GM12878 (cell line): ENCODE measurements around the gene CACTIN. TPM values are rescaled to one million over a fixed set of nuclear protein-coding genes. Genes with fewer than 3 reads are reported as not detected.

Source experiments
- ATAC-seq: fragments of 200-7000 bp; cut with Tn5 transposase; 3 replicates; pipeline ENCODE4 v1.9.1; 2020; ENCODE audit warnings: mild to moderate bottlenecking, moderate library complexity
- BruUV-seq: library from RNA; stranded (reverse); fragments of 400-500 nt; replicated peaks from 2 replicates; lab custom pipeline; 2021; lab: Mats Ljungman, UMichigan
- CTCF ChIA-PET: fragments of 300-600 bp; sonication (Branson Sonifier 250); formaldehyde crosslinking; extraction: SDS; loops from one replicate; lab custom pipeline; 2021; ENCODE audit warnings: inconsistent platforms; lab: Yijun Ruan, JAX
- POLR2A ChIA-PET: fragments of 350-600 bp; formaldehyde crosslinking; extraction: SDS; loops from one replicate; lab custom pipeline; 2021; ENCODE audit warnings: inconsistent platforms; lab: Charles Lee
- RAD21 ChIA-PET: fragments of 300-600 bp; sonication (Branson Sonifier 250); formaldehyde crosslinking; loops from one replicate; lab custom pipeline; 2023; ENCODE audit warnings: antibody characterized with exemption; ENCODE audit not compliant: unreplicated experiment; lab: Charles Lee
- SMC1A ChIA-PET: fragments of 300-600 bp; sonication (Branson Sonifier 250); formaldehyde crosslinking; loops from one replicate; lab custom pipeline; 2023; ENCODE audit not compliant: unreplicated experiment, uncharacterized antibody; lab: Charles Lee
- DNase-seq: peaks from one replicate; pipeline ENCODE4 v3.0.0-alpha.2; 2011; ENCODE audit warnings: low read depth, low spot score
- FAIRE-seq: peaks from 3 replicates; lab custom pipeline; 2011; peaks lifted over from hg19 to GRCh38; lab: Jason Lieb, UNC
- H2AFZ ChIP-seq: 2 replicates; pipeline ENCODE4 v1.6.0; 2011; ENCODE audit warnings: low read depth, low read length, control low read depth; ENCODE audit not compliant: control insufficient read depth
- H3K27ac ChIP-seq: 2 replicates; pipeline ENCODE4 v1.5.1; 2011; ENCODE audit warnings: control low read depth; ENCODE audit not compliant: control insufficient read depth, insufficient read depth
- H3K27me3 ChIP-seq, 2 experiments: replicated peaks in 1 of 2; 2 replicates each; pipeline versions ENCODE4 v1.6.0 to v1.6.1; 2011; ENCODE audit warnings: low read length in 1 of 2; ENCODE audit not compliant: control insufficient read depth in 2 of 2, insufficient read depth in 2 of 2
- H3K36me3 ChIP-seq, 2 experiments: 2 replicates each; pipeline ENCODE4 v1.5.1; 2011; ENCODE audit warnings: low read length in 1 of 2; ENCODE audit not compliant: control insufficient read depth in 2 of 2, insufficient read depth in 2 of 2
- H3K4me1 ChIP-seq: 2 replicates; pipeline ENCODE4 v1.6.1; 2011; ENCODE audit warnings: mild to moderate bottlenecking, low read length, moderate library complexity, mixed read lengths; ENCODE audit not compliant: control insufficient read depth, insufficient read depth
- H3K4me2 ChIP-seq: 2 replicates; pipeline ENCODE4 v1.6.0; 2011; ENCODE audit warnings: control low read depth; ENCODE audit not compliant: control insufficient read depth, insufficient read depth
- H3K4me3 ChIP-seq: fragments of 200-600 bp; sonication (generic); 2 replicates; pipeline ENCODE4 v1.5.1; 2016
- H3K79me2 ChIP-seq: 2 replicates; pipeline ENCODE4 v1.6.0; 2011; ENCODE audit warnings: low read length; ENCODE audit not compliant: control insufficient read depth, insufficient read depth
- H3K9ac ChIP-seq: 2 replicates; pipeline ENCODE4 v1.8.0; 2011; ENCODE audit warnings: low read length, control low read depth, mixed read lengths; ENCODE audit not compliant: control insufficient read depth, insufficient read depth
- H3K9me3 ChIP-seq: replicated peaks from 3 replicates; pipeline ENCODE4 v1.5.1; 2011; ENCODE audit warnings: mild to moderate bottlenecking, low read length; ENCODE audit not compliant: control insufficient read depth, insufficient read depth
- H4K20me1 ChIP-seq: 2 replicates; pipeline ENCODE4 v1.6.0; 2011; ENCODE audit not compliant: control insufficient read depth, insufficient read depth
- ATF2 ChIP-seq: IDR thresholded peaks from 2 replicates; pipeline ENCODE4 v1.6.1; 2012; ENCODE audit warnings: low read length, inconsistent platforms
- HDGF ChIP-seq: fragments of 450-650 bp; IDR thresholded peaks from 2 replicates; pipeline ENCODE4 v1.6.1; 2016; ENCODE audit warnings: antibody characterized with exemption
- NRF1 ChIP-seq: conservative IDR thresholded peaks from 2 replicates; pipeline ENCODE4 v1.6.1; 2011; ENCODE audit warnings: mild to moderate bottlenecking, low read depth, low read length, improper control_type of control experiment
- PML ChIP-seq: IDR thresholded peaks from 2 replicates; pipeline ENCODE4 v1.6.1; 2012; ENCODE audit warnings: low read length, inconsistent platforms
- WGBS: methylation state at CpG from one replicate; pipeline ENCODE4 v1.1.6; 2016; ENCODE audit warnings: low lambda C conversion rate; ENCODE audit not compliant: insufficient replicate concordance, insufficient coverage; ENCODE audit errors: missing lambda C conversion rate; 5-methylcytosine and 5-hydroxymethylcytosine counted together
- in situ Hi-C: fragments of 300-500 bp; cut with MboI; formaldehyde crosslinking; loops from 9 replicates; pipeline ENCODE4 v1.14.3; 2018; ENCODE audit warnings: mixed read lengths
- intact Hi-C: fragments of 100-400 bp; cut with micrococcal nuclease; formaldehyde crosslinking; loops from one replicate; pipeline ENCODE4 v1.14.2; 2022; ENCODE audit not compliant: unreplicated experiment
- polyA plus RNA-seq, 11 experiments: library from polyadenylated mRNA; depleted of rRNA in 4 of 11; unstranded in 6 of 11; stranded (reverse) in 5 of 11; fragments of >200 nt; fragmentation: Nextera tagmentation in 4 of 11; fragmentation: Illumina TruSeq in 1 of 11; extraction: Ambion mirVana in 4 of 11; extraction: Trizol in 1 of 11; gene quantifications; 1 replicate in 1 of 11; 2 replicates in 10 of 11; pipeline versions ENCODE4 v1.2.1 to v1.2.3, GENCODE V29; 2011 to 2016; ENCODE audit warnings: inconsistent platforms in 2 of 11, missing spikeins in 2 of 11, low read depth in 1 of 11
- total RNA-seq, 4 experiments: library from RNA; depleted of rRNA in 3 of 4; stranded (reverse); fragments of >200 nt in 3 of 4; fragmentation: Illumina TruSeq in 1 of 4; extraction: Trizol in 1 of 4; gene quantifications; 2 replicates each; pipeline versions ENCODE4 v1.2.1 to v1.2.3, GENCODE V29; 2013 to 2021
- TF ChIP-seq, protein P1 (sequence below): fragments of 450-650 bp; formaldehyde crosslinking; IDR thresholded peaks from 2 replicates; pipeline ENCODE4 v1.4.0; 2020; ENCODE audit warnings: mild to moderate bottlenecking, moderate library complexity

CACTIN gene
- total and polyA plus RNA-seq, 10 of the 15 experiments (the other 5 are each of a cell fraction or from before 2014, with no cell fraction given), result 0.40 to 31.4 (median 12.5) TPM

GRCh38 chr19:3605770-3606169, 20.8 kb downstream of the CACTIN start:
- BruUV-seq, result no TSS peak
- no peak overlapping the region for H3K27ac ChIP-seq
- TF ChIP-seq, protein P1, sequence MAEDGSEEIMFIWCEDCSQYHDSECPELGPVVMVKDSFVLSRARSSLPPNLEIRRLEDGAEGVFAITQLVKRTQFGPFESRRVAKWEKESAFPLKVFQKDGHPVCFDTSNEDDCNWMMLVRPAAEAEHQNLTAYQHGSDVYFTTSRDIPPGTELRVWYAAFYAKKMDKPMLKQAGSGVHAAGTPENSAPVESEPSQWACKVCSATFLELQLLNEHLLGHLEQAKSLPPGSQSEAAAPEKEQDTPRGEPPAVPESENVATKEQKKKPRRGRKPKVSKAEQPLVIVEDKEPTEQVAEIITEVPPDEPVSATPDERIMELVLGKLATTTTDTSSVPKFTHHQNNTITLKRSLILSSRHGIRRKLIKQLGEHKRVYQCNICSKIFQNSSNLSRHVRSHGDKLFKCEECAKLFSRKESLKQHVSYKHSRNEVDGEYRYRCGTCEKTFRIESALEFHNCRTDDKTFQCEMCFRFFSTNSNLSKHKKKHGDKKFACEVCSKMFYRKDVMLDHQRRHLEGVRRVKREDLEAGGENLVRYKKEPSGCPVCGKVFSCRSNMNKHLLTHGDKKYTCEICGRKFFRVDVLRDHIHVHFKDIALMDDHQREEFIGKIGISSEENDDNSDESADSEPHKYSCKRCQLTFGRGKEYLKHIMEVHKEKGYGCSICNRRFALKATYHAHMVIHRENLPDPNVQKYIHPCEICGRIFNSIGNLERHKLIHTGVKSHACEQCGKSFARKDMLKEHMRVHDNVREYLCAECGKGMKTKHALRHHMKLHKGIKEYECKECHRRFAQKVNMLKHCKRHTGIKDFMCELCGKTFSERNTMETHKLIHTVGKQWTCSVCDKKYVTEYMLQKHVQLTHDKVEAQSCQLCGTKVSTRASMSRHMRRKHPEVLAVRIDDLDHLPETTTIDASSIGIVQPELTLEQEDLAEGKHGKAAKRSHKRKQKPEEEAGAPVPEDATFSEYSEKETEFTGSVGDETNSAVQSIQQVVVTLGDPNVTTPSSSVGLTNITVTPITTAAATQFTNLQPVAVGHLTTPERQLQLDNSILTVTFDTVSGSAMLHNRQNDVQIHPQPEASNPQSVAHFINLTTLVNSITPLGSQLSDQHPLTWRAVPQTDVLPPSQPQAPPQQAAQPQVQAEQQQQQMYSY (CRISPR knock-in tag), result no peak
- TF ChIP-seq HDGF (0 out of 2 replicates have a peak, but pooled peaks have one; percentile 17), ATF2 (no peak), NRF1 (no peak), PML (no peak)
- H4K20me1 ChIP-seq, result no peaks in the 10 kb centered on the region
- no peak overlapping the region for H3K4me2 ChIP-seq
- SMC1A ChIA-PET, result no interaction called here
- no peaks in the 10 kb centered on the region for H3K9me3 ChIP-seq
- DNase-seq, result no peak
- no peak for ATAC-seq
- no peak overlapping the region; the same call in 1 of the 2 replicates for H2AFZ ChIP-seq
- RAD21 ChIA-PET, result no interaction called here
- intact Hi-C loops, result loop anchor here (5.0 kb wide), 1 partner anchor 33 kb away; the partner anchor contains the start of gene HMG20B
- H3K9ac ChIP-seq, result no peak overlapping the region
- POLR2A ChIA-PET, result no interaction called here
- H3K4me3 ChIP-seq, result no peak overlapping the region
- no peak for FAIRE-seq
- CTCF ChIA-PET, result no interaction called here
- H3K36me3 ChIP-seq, result 0 out of 4 replicates have a peak, but pooled peaks cover 0 to under 1% of the 10 kb centered on the region in 2 experiments
- peaks cover 12% of the 10 kb centered on the region for H3K4me1 ChIP-seq
- H3K27me3 ChIP-seq, result no peaks in the 10 kb centered on the region
- in situ Hi-C loops, result no loop called here
- 41% methylated on average over 5 of the region's 5 CpGs for WGBS
- H3K79me2 ChIP-seq, result no peaks in the 10 kb centered on the region
